Stimulated activated CD8-positive, alpha-beta memory T cell treated with anti-CD3 and anti-CD28 coated beads, Interleukin-12 subunit alpha, Interleukin-12 subunit beta, amount 100 ng/mL, for 24 hours (primary cell): Measurements from ENCODE around the gene EFCAB5.
"Not testable (repeated sequence)": the region's sequence is repeated elsewhere in the genome, so short reads cannot be mapped to it uniquely, and the experiment has no call there.

Experiments used
- DNase-seq: peaks from one replicate; pipeline ENCODE4 v3.0.0-alpha.2; 2020; ENCODE audit errors: extremely low read depth

The EFCAB5 gene

GRCh38 chr17:29941334-29941733 lies at the start of gene EFCAB5:
EFCAB5 (plus strand) TSS chr17:29941634; CDS start chr17:29941797, 163 bp downstream.
- no peak for DNase-seq

- no peak for DNase-seq
Measured at GRCh38 chr17:29892201-29892600, 49.2 kb upstream of the EFCAB5 start.

GRCh38 chr17:29897136-29897535 lies 44.3 kb upstream of the EFCAB5 start:
- not testable (repeated sequence) for DNase-seq

GRCh38 chr17:29903471-29903870 lies 38.0 kb upstream of the EFCAB5 start:
- DNase-seq, result no peak

- DNase-seq, result no peak
Measured at GRCh38 chr17:29905086-29905878, 36.2 kb upstream of the EFCAB5 start.

GRCh38 chr17:29905879-29906167 lies 35.6 kb upstream of the EFCAB5 start:
- no peak for DNase-seq

- no peak for DNase-seq
Measured at GRCh38 chr17:29906969-29907368, 34.5 kb upstream of the EFCAB5 start.

GRCh38 chr17:29909236-29910003 lies 32.0 kb upstream of the EFCAB5 start:
- no peak for DNase-seq

- DNase-seq, result no peak
Measured at GRCh38 chr17:29911641-29912177, 29.7 kb upstream of the EFCAB5 start.

- no peak for DNase-seq
Measured at GRCh38 chr17:29914819-29915537, 26.5 kb upstream of the EFCAB5 start.

GRCh38 chr17:29918016-29918415 lies 23.4 kb upstream of the EFCAB5 start:
- no peak for DNase-seq

GRCh38 chr17:29918922-29919856 lies 22.2 kb upstream of the EFCAB5 start:
- DNase-seq, result no peak

GRCh38 chr17:29924786-29925185 lies 16.6 kb upstream of the EFCAB5 start:
- no peak for DNase-seq

- no peak for DNase-seq
Measured at GRCh38 chr17:29927546-29927945, 13.9 kb upstream of the EFCAB5 start.

GRCh38 chr17:29929006-29929532 lies 12.4 kb upstream of the EFCAB5 start:
- no peak for DNase-seq

GRCh38 chr17:29929533-29930408 lies 11.7 kb upstream of the EFCAB5 start, which contains the start of gene SSH2:
SSH2 (minus strand) TSS chr17:29930228; CDS start chr17:29930000, 228 bp downstream.
- peak; percentile 73 for DNase-seq

GRCh38 chr17:29930409-29931010 lies 10.9 kb upstream of the EFCAB5 start:
- no peak for DNase-seq

- peak; percentile 38 for DNase-seq
Measured at GRCh38 chr17:29931231-29931932, 10.1 kb upstream of the EFCAB5 start.

- no peak for DNase-seq
Measured at GRCh38 chr17:29933379-29933778, 8.1 kb upstream of the EFCAB5 start.
